K562 (cell line): Measurements from ENCODE around the gene PADI1. TPM values are rescaled to one million over a fixed set of nuclear protein-coding genes. Genes with fewer than 3 reads are reported as not detected.

Source experiments
- ATAC-seq: fragments of 200-7000 bp; cut with Tn5 transposase; 3 replicates; pipeline ENCODE4 v1.9.1; 2020; ENCODE audit warnings: moderate library complexity
- BruUV-seq: library from RNA; stranded (reverse); fragments of 400-500 nt; replicated peaks from 2 replicates; lab custom pipeline; 2021; lab: Mats Ljungman, UMichigan
- CTCF ChIA-PET: fragments of 300-600 bp; formaldehyde crosslinking; extraction: SDS; loops from one replicate; lab custom pipeline; 2021; ENCODE audit warnings: low intra/inter-chr PET ratio; lab: Yijun Ruan, JAX
- POLR2A ChIA-PET: fragments of 300-600, 350-650 bp; sonication (Branson Sonifier 250); formaldehyde crosslinking; extraction: SDS; loops from one replicate; lab custom pipeline; 2021; ENCODE audit warnings: antibody characterized with exemption, inconsistent platforms; lab: Yijun Ruan, JAX
- DNase-seq, 4 experiments: peaks; one replicate each; pipeline versions ENCODE4 v3.0.0 to v3.0.0-alpha.2; 2011 to 2018; ENCODE audit warnings: low spot score in 3 of 4, mixed read lengths in 3 of 4; ENCODE audit errors: extremely low read depth in 1 of 4
- FAIRE-seq: peaks from 2 replicates; lab custom pipeline; 2011; peaks lifted over from hg19 to GRCh38; lab: Jason Lieb, UNC
- H2AFZ ChIP-seq: 2 replicates; pipeline ENCODE4 v1.6.0; 2011; ENCODE audit warnings: low read depth, low read length, control low read depth, inconsistent platforms
- H3K27ac ChIP-seq: fragments of 200-600 bp; 3 replicates; pipeline ENCODE4 v1.8.0; 2011; ENCODE audit warnings: low read depth, mild to moderate bottlenecking, control low read depth, inconsistent platforms, low read length, moderate library complexity, mixed read lengths; ENCODE audit errors: extremely low read depth
- H3K27me3 ChIP-seq, 2 experiments: fragments of 300-600 bp in 1 of 2; 2 replicates in 1 of 2; 3 replicates in 1 of 2; pipeline versions ENCODE4 v1.6.0 to v1.8.0; 2011; ENCODE audit warnings: inconsistent platforms in 2 of 2, low read length in 2 of 2, mild to moderate bottlenecking in 1 of 2, mixed read lengths in 1 of 2, moderate library complexity in 1 of 2; ENCODE audit not compliant: control insufficient read depth in 2 of 2, insufficient read depth in 2 of 2
- H3K36me3 ChIP-seq: fragments of 300-600 bp; 3 replicates; pipeline ENCODE4 v1.8.0; 2011; ENCODE audit warnings: mild to moderate bottlenecking, low read length, inconsistent platforms; ENCODE audit not compliant: control insufficient read depth, insufficient read depth
- H3K4me1 ChIP-seq, 2 experiments: fragments of 200-600 bp in 1 of 2; replicated peaks in 1 of 2; 2 replicates in 1 of 2; 3 replicates in 1 of 2; pipeline versions ENCODE4 v1.5.1 to v1.8.0; 2011; ENCODE audit warnings: inconsistent platforms in 2 of 2, low read length in 2 of 2, mild to moderate bottlenecking in 1 of 2, mixed read lengths in 1 of 2, moderate library complexity in 1 of 2; ENCODE audit not compliant: control insufficient read depth in 2 of 2, insufficient read depth in 2 of 2
- H3K4me2 ChIP-seq: 2 replicates; pipeline ENCODE4 v1.6.1; 2011; ENCODE audit warnings: low read length, control low read depth, inconsistent platforms, mixed read lengths; ENCODE audit not compliant: insufficient read depth
- H3K4me3 ChIP-seq: fragments of 200-600 bp; sonication (generic), shearing (Covaris generic); 2 replicates; pipeline ENCODE4 v1.5.1; 2016; ENCODE audit warnings: control low read depth, inconsistent platforms
- H3K79me2 ChIP-seq: fragments of 200-600 bp; 3 replicates; pipeline ENCODE4 v1.8.0; 2011; ENCODE audit warnings: low read length, inconsistent platforms; ENCODE audit not compliant: control insufficient read depth, insufficient read depth
- H3K9ac ChIP-seq, 2 experiments: 2 replicates each; pipeline versions ENCODE4 v1.6.0 to v1.6.1; 2011; ENCODE audit warnings: low read depth in 2 of 2, low read length in 2 of 2, control low read depth in 1 of 2, inconsistent platforms in 1 of 2, mild to moderate bottlenecking in 1 of 2, mixed read lengths in 1 of 2; ENCODE audit not compliant: insufficient read depth in 1 of 2
- H3K9me1 ChIP-seq: one replicate; pipeline ENCODE4 v1.6.0; 2011; ENCODE audit warnings: inconsistent platforms, mild to moderate bottlenecking, low read length, moderate library complexity; ENCODE audit not compliant: control insufficient read depth, insufficient read depth
- H3K9me3 ChIP-seq: replicated peaks from 2 replicates; pipeline ENCODE4 v1.5.1; 2011; ENCODE audit warnings: low read depth, low read length, inconsistent platforms; ENCODE audit not compliant: control insufficient read depth, insufficient read depth
- H4K20me1 ChIP-seq: replicated peaks from 2 replicates; pipeline ENCODE4 v1.6.1; 2011; ENCODE audit warnings: low read length, inconsistent platforms, mixed read lengths; ENCODE audit not compliant: control insufficient read depth, insufficient read depth
- HEY1 ChIP-seq: fragments of 250-450 bp; sonication (Bioruptor Pico); IDR thresholded peaks from 2 replicates; pipeline ENCODE4 v1.5.0; 2020; ENCODE audit warnings: mild to moderate bottlenecking, moderate library complexity, borderline replicate concordance
- KLF13 ChIP-seq: fragments of 450-650 bp; IDR thresholded peaks from 2 replicates; pipeline ENCODE4 v1.6.1; 2016; ENCODE audit warnings: missing genetic modification characterization, low read depth, mild to moderate bottlenecking, missing compliant biosample characterization, moderate library complexity, borderline replicate concordance
- NELFE ChIP-seq: IDR thresholded peaks from 2 replicates; pipeline ENCODE4 v1.6.1; 2011; ENCODE audit warnings: mild to moderate bottlenecking; ENCODE audit not compliant: insufficient read depth, insufficient read length
- OTX1 ChIP-seq: fragments of 450-650 bp; formaldehyde crosslinking; IDR thresholded peaks from 2 replicates; pipeline ENCODE4 v1.4.0; 2022; ENCODE audit warnings: mild to moderate bottlenecking
- POLR3G ChIP-seq: IDR thresholded peaks from 2 replicates; pipeline ENCODE4 v1.6.1; 2011; ENCODE audit not compliant: insufficient read length, insufficient replicate concordance; ENCODE audit errors: extremely low read depth
- POU5F1 ChIP-seq: fragments of 150-350 bp; IDR thresholded peaks from 2 replicates; pipeline ENCODE4 v1.6.1; 2014; ENCODE audit warnings: borderline replicate concordance, low read length, low read depth, mild to moderate bottlenecking; ENCODE audit not compliant: partially characterized antibody
- RBM17 ChIP-seq: fragments of 200-400 bp; formaldehyde crosslinking; IDR thresholded peaks from 2 replicates; pipeline ENCODE4 v1.6.1; 2017; ENCODE audit warnings: low read depth, mild to moderate bottlenecking, low read length, borderline replicate concordance
- SMARCB1 ChIP-seq: IDR thresholded peaks from 2 replicates; pipeline ENCODE4 v1.6.1; 2011; ENCODE audit warnings: improper control_type of control experiment, low read depth; ENCODE audit not compliant: insufficient read length
- SOX6 ChIP-seq: fragments of 450-650 bp; IDR thresholded peaks from 2 replicates; pipeline ENCODE4 v1.6.1; 2014; ENCODE audit warnings: mild to moderate bottlenecking
- ZNF146 ChIP-seq: IDR thresholded peaks from one replicate; pipeline ENCODE4 v1.6.1; 2018; ENCODE audit warnings: missing compliant biosample characterization; ENCODE audit not compliant: unreplicated experiment
- ZNF174 ChIP-seq: fragments of 250-450 bp; sonication (Bioruptor Pico); IDR thresholded peaks from 2 replicates; pipeline ENCODE4 v1.4.0; 2020; ENCODE audit warnings: mild to moderate bottlenecking
- ZNF212 ChIP-seq: fragments of 450-650 bp; formaldehyde crosslinking; IDR thresholded peaks from 2 replicates; pipeline ENCODE4 v1.4.0; 2020; ENCODE audit warnings: mild to moderate bottlenecking
- WGBS: fragments of 100-300 bp; shearing (Covaris generic); methylation state at CpG from one replicate; pipeline ENCODE4 v1.1.6; 2016; ENCODE audit warnings: low coverage, mixed read lengths; ENCODE audit not compliant: insufficient coverage; ENCODE audit errors: missing lambda C conversion rate; 5-methylcytosine and 5-hydroxymethylcytosine counted together
- in situ Hi-C: fragments of 300-500 bp; cut with MboI; formaldehyde crosslinking; loops from 4 replicates; pipeline ENCODE4 v1.15.0; 2018; ENCODE audit warnings: inconsistent platforms, mixed read lengths
- intact Hi-C: fragments of 100-400 bp; cut with micrococcal nuclease; formaldehyde crosslinking; loops from 2 replicates; pipeline ENCODE4 v1.14.2; 2022
- polyA plus RNA-seq, 8 experiments: library from polyadenylated mRNA; depleted of rRNA in 4 of 8; stranded (reverse) in 5 of 8; unstranded in 3 of 8; fragments of >200 nt; fragmentation: Nextera tagmentation in 2 of 8; fragmentation: Illumina TruSeq in 1 of 8; extraction: Ambion mirVana in 2 of 8; extraction: Trizol in 1 of 8; gene quantifications; 2 replicates each; pipeline versions ENCODE4 v1.2.1 to v1.2.3, GENCODE V29; 2011 to 2014; ENCODE audit warnings: inconsistent platforms in 1 of 8, missing spikeins in 1 of 8
- total RNA-seq, 7 experiments: library from RNA; depleted of rRNA in 6 of 7; stranded (reverse); fragments of >200 nt in 6 of 7; fragmentation: Illumina TruSeq in 2 of 7; extraction: Trizol in 2 of 7; gene quantifications; 2 replicates each; pipeline versions ENCODE4 v1.2.1 to v1.2.3, GENCODE V29; 2011 to 2021; ENCODE audit warnings: low replicate concordance in 1 of 7
- TF ChIP-seq, protein P1 (sequence below): sonication (generic); formaldehyde crosslinking; IDR thresholded peaks from 2 replicates; pipeline ENCODE4 v1.8.0; 2023; ENCODE audit warnings: mild to moderate bottlenecking, missing genetic modification reagents

The PADI1 gene
- total and polyA plus RNA-seq, 9 of the 15 experiments (the other 6 are each of a cell fraction or from before 2014, with no cell fraction given): not detected

- 0 out of 2 replicates have a peak, but pooled peaks cover 3% of the 10 kb centered on the region for H4K20me1 ChIP-seq
- no peaks in the 10 kb centered on the region for H3K9me3 ChIP-seq
- no TSS peak for BruUV-seq
- no peaks in the 10 kb centered on the region for H3K4me1 ChIP-seq
- H3K4me3 ChIP-seq: no peak overlapping the region
- no peak for ATAC-seq
- no peak overlapping the region for H3K4me2 ChIP-seq
- H3K27me3 ChIP-seq: peaks cover 4 to 46% of the 10 kb centered on the region in 2 experiments
- DNase-seq: no peak
- no peak for TF ChIP-seq KLF13 (tag)
- POLR2A ChIA-PET: interaction anchor here (1.0 kb wide), 1 partner anchor 10 kb away, joined by 5 read pairs; no protein-coding TSS in a partner anchor
- no peak overlapping the region for H3K27ac ChIP-seq
- H3K36me3 ChIP-seq: no peaks in the 10 kb centered on the region
- FAIRE-seq: no peak
- no peak overlapping the region for H2AFZ ChIP-seq
- H3K79me2 ChIP-seq: no peaks in the 10 kb centered on the region
- CTCF ChIA-PET: no interaction called here
- under 1% methylated on average over 7 of the region's 7 CpGs for WGBS
- no peak overlapping the region for H3K9ac ChIP-seq
- intact Hi-C loops: no loop called here
- no peaks in the 10 kb centered on the region for H3K9me1 ChIP-seq
- in situ Hi-C loops: no loop called here
Measured at GRCh38 chr1:17205652-17206051, 724 bp downstream of the PADI1 start.

DNA sequence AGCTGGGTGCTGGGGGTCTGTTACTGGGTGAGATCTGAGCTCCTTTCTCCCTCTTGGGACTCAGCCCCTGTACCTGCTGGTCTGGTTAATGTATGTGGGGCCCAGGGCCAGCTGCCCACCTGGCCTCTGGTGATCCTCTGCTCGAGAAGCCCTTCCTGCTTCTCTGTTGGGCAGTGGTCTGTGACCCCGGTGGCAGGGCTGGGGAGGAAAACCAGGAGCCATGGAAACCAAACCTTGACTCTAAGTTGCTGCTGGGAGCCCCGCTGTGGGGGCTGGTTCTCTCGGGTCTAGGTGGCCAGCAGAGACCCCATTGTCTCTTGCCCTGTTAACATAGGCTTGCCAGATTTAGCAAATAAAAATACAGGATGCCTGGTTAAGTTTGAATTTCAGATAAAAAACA is 1.3 kb downstream of the PADI1 start:
- ChIA-PET CTCF (no interaction called here), POLR2A (interaction anchor here (0.7 to 2.0 kb wide), 4 partner anchors 9 to 20 kb away, joined by 3 to 6 read pairs (median 4); no protein-coding TSS in a partner anchor)
- H3K4me3 ChIP-seq: no peak overlapping the region
- no peak overlapping the region for H2AFZ ChIP-seq
- 0 out of 2 replicates have a peak, but pooled peaks cover 3% of the 10 kb centered on the region for H4K20me1 ChIP-seq
- H3K36me3 ChIP-seq: no peaks in the 10 kb centered on the region
- 0% methylated on average over 4 of the region's 4 CpGs for WGBS
- no peaks in the 10 kb centered on the region for H3K9me1 ChIP-seq
- intact Hi-C loops (no loop called here), in situ Hi-C loops (no loop called here)
- FAIRE-seq (no peak), ATAC-seq (no peak), DNase-seq (no peak)
- H3K27ac ChIP-seq: no peak overlapping the region
- no peaks in the 10 kb centered on the region for H3K79me2 ChIP-seq
- BruUV-seq: no TSS peak
- H3K27me3 ChIP-seq: peaks cover 2 to 51% of the 10 kb centered on the region in 2 experiments
- H3K4me2 ChIP-seq: no peak overlapping the region
- H3K9me3 ChIP-seq: no peaks in the 10 kb centered on the region
- H3K9ac ChIP-seq: no peak overlapping the region
- no peaks in the 10 kb centered on the region for H3K4me1 ChIP-seq
- TF ChIP-seq, protein P1, sequence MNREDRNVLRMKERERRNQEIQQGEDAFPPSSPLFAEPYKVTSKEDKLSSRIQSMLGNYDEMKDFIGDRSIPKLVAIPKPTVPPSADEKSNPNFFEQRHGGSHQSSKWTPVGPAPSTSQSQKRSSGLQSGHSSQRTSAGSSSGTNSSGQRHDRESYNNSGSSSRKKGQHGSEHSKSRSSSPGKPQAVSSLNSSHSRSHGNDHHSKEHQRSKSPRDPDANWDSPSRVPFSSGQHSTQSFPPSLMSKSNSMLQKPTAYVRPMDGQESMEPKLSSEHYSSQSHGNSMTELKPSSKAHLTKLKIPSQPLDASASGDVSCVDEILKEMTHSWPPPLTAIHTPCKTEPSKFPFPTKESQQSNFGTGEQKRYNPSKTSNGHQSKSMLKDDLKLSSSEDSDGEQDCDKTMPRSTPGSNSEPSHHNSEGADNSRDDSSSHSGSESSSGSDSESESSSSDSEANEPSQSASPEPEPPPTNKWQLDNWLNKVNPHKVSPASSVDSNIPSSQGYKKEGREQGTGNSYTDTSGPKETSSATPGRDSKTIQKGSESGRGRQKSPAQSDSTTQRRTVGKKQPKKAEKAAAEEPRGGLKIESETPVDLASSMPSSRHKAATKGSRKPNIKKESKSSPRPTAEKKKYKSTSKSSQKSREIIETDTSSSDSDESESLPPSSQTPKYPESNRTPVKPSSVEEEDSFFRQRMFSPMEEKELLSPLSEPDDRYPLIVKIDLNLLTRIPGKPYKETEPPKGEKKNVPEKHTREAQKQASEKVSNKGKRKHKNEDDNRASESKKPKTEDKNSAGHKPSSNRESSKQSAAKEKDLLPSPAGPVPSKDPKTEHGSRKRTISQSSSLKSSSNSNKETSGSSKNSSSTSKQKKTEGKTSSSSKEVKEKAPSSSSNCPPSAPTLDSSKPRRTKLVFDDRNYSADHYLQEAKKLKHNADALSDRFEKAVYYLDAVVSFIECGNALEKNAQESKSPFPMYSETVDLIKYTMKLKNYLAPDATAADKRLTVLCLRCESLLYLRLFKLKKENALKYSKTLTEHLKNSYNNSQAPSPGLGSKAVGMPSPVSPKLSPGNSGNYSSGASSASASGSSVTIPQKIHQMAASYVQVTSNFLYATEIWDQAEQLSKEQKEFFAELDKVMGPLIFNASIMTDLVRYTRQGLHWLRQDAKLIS (CRISPR knock-in tag): no peak
- TF ChIP-seq NELFE (no peak), SMARCB1 (no peak), ZNF174 (CRISPR knock-in tag) (no peak), ZNF212 (CRISPR knock-in tag) (no peak), HEY1 (no peak), OTX1 (no peak), ZNF146 (CRISPR knock-in tag) (no peak), SOX6 (no peak), RBM17 (no peak), POU5F1 (no peak), POLR3G (no peak)
